Endothelial cell of umbilical vein (primary cell): ENCODE measurements around the gene NR3C1. TPM values are rescaled to one million over a fixed set of nuclear protein-coding genes. Genes with fewer than 3 reads are reported as not detected.

Source experiments
- BruUV-seq: library from RNA; stranded (reverse); fragments of 400-500 nt; replicated peaks from 2 replicates; lab custom pipeline; 2021; lab: Mats Ljungman, UMichigan
- CTCF ChIA-PET: fragments of 300-600, 350-600 bp; sonication (Branson Sonifier 250); formaldehyde crosslinking; loops from one replicate; lab custom pipeline; 2021; ENCODE audit warnings: antibody characterized with exemption, inconsistent platforms; lab: Charles Lee
- POLR2A ChIA-PET: fragments of 300-600, 350-600 bp; sonication (Branson Sonifier 250); formaldehyde crosslinking; loops from one replicate; lab custom pipeline; 2021; ENCODE audit warnings: antibody characterized with exemption, inconsistent platforms; lab: Charles Lee
- DNase-seq: peaks from one replicate; pipeline ENCODE4 v3.0.0-alpha.2; 2011; ENCODE audit warnings: low read depth, low spot score
- FAIRE-seq: peaks from 2 replicates; lab custom pipeline; 2011; peaks lifted over from hg19 to GRCh38; lab: Jason Lieb, UNC
- H2AFZ ChIP-seq: 2 replicates; pipeline ENCODE4 v1.6.0; 2012; ENCODE audit warnings: low read depth, low read length, control low read depth, inconsistent platforms
- H3K27ac ChIP-seq: 2 replicates; pipeline ENCODE4 v1.5.1; 2011; ENCODE audit warnings: low read depth, mild to moderate bottlenecking, control low read depth, low read length, moderate library complexity; ENCODE audit not compliant: insufficient read depth
- H3K27me3 ChIP-seq, 2 experiments: 2 replicates each; pipeline versions ENCODE4 v1.6.0 to v1.6.1; 2011; ENCODE audit warnings: low read length in 2 of 2, mixed read lengths in 1 of 2; ENCODE audit not compliant: control insufficient read depth in 2 of 2, insufficient read depth in 2 of 2
- H3K36me3 ChIP-seq, 2 experiments: 2 replicates in 1 of 2; 3 replicates in 1 of 2; pipeline ENCODE4 v1.5.1; 2011; ENCODE audit warnings: low read length in 2 of 2, mild to moderate bottlenecking in 1 of 2, moderate library complexity in 1 of 2; ENCODE audit not compliant: control insufficient read depth in 2 of 2, insufficient read depth in 2 of 2; ENCODE audit errors: extremely low read depth in 1 of 2
- H3K4me1 ChIP-seq: 3 replicates; pipeline ENCODE4 v1.5.1; 2011; ENCODE audit warnings: mild to moderate bottlenecking, low read length; ENCODE audit not compliant: control insufficient read depth, insufficient read depth; ENCODE audit errors: extremely low read depth
- H3K4me2 ChIP-seq: 2 replicates; pipeline ENCODE4 v1.6.1; 2011; ENCODE audit warnings: low read length, control low read depth, mixed read lengths; ENCODE audit not compliant: insufficient read depth
- H3K4me3 ChIP-seq, 3 experiments: fragments of 200-600 bp in 1 of 3; sonication (generic), shearing (Covaris generic) in 1 of 3; replicated peaks in 1 of 3; 2 replicates each; pipeline ENCODE4 v1.5.1; 2011 to 2016; ENCODE audit warnings: control low read depth in 3 of 3, low read length in 3 of 3, mild to moderate bottlenecking in 2 of 3, inconsistent platforms in 1 of 3, low read depth in 1 of 3, moderate library complexity in 1 of 3; ENCODE audit not compliant: insufficient read depth in 1 of 3
- H3K79me2 ChIP-seq: 2 replicates; pipeline ENCODE4 v1.6.0; 2012; ENCODE audit warnings: low read length, inconsistent platforms; ENCODE audit not compliant: control insufficient read depth, insufficient read depth
- H3K9ac ChIP-seq: replicated peaks from 2 replicates; pipeline ENCODE3; 2011; ENCODE audit warnings: low read length, control low read depth; ENCODE audit not compliant: insufficient read depth; ENCODE audit errors: extremely low read depth
- H3K9me1 ChIP-seq: replicated peaks from 3 replicates; pipeline ENCODE4 v1.6.0; 2011; ENCODE audit warnings: mild to moderate bottlenecking, low read length; ENCODE audit not compliant: control insufficient read depth, insufficient read depth; ENCODE audit errors: extremely low read depth
- H3K9me3 ChIP-seq: replicated peaks from 2 replicates; pipeline ENCODE4 v1.5.1; 2012; ENCODE audit warnings: low read length, inconsistent platforms; ENCODE audit not compliant: control insufficient read depth, insufficient read depth
- H4K20me1 ChIP-seq: replicated peaks from 2 replicates; pipeline ENCODE3; 2011; ENCODE audit warnings: mild to moderate bottlenecking, low read length; ENCODE audit not compliant: control insufficient read depth, insufficient read depth; ENCODE audit errors: extremely low read depth
- EZH2 ChIP-seq: IDR thresholded peaks from 2 replicates; pipeline ENCODE4 v1.6.1; 2012; ENCODE audit warnings: borderline replicate concordance, low read depth, mild to moderate bottlenecking, moderate library complexity, low read length, inconsistent platforms; ENCODE audit not compliant: severe bottlenecking
- FOS ChIP-seq: IDR thresholded peaks from 2 replicates; pipeline ENCODE4 v1.6.1; 2011; ENCODE audit warnings: mild to moderate bottlenecking, low read length, moderate library complexity, borderline replicate concordance; ENCODE audit not compliant: insufficient read depth
- GATA2 ChIP-seq: IDR thresholded peaks from 2 replicates; pipeline ENCODE4 v1.7.0; 2011; ENCODE audit warnings: low read depth, mild to moderate bottlenecking, moderate library complexity, mixed read lengths, low read length; ENCODE audit not compliant: insufficient read length, insufficient read depth
- JUN ChIP-seq: IDR thresholded peaks from 2 replicates; pipeline ENCODE4 v1.6.1; 2011; ENCODE audit warnings: borderline replicate concordance, low read depth; ENCODE audit not compliant: insufficient read length, insufficient read depth
- MYC ChIP-seq: IDR thresholded peaks from one replicate; pipeline ENCODE4 v1.6.1; 2011; ENCODE audit warnings: mild to moderate bottlenecking, low read depth, low read length
- POLR2A ChIP-seq: IDR thresholded peaks from 2 replicates; pipeline ENCODE4 v1.6.1; 2012; ENCODE audit warnings: low read depth, mild to moderate bottlenecking, control low read depth, low read length
- POLR2AphosphoS5 ChIP-seq: IDR thresholded peaks from 2 replicates; pipeline ENCODE4 v1.6.1; 2012; ENCODE audit warnings: low read depth, mild to moderate bottlenecking, control low read depth, low read length, moderate library complexity; ENCODE audit not compliant: insufficient read depth
- dilution Hi-C: fragments of 300-500 bp; cut with MboI; formaldehyde crosslinking; loops from one replicate; pipeline ENCODE4 v1.15.0; 2019; ENCODE audit warnings: low sequenced_read_pairs; ENCODE audit not compliant: extremely low pct_ligation_motif_present
- intact Hi-C: fragments of 100-400 bp; cut with micrococcal nuclease; formaldehyde crosslinking; loops from one replicate; pipeline ENCODE4 v1.10.0; 2022
- polyA plus RNA-seq, 4 experiments: library from polyadenylated mRNA; depleted of rRNA in 3 of 4; stranded (reverse) in 3 of 4; unstranded in 1 of 4; fragments of >200 nt; gene quantifications; 2 replicates each; pipeline versions ENCODE4 v1.2.1 to v1.2.3, GENCODE V29; 2011 to 2012; ENCODE audit warnings: missing spikeins in 1 of 4
- total RNA-seq: library from RNA; stranded (reverse); gene quantifications from 2 replicates; pipeline ENCODE4 v1.2.3, GENCODE V29; 2021
- TF ChIP-seq, protein P1 (sequence below), 2 donors: IDR thresholded peaks; 1 replicate in 1 of 2; 2 replicates in 1 of 2; pipeline ENCODE4 v1.5.1; 2011; ENCODE audit warnings: low read length in 2 of 2, mild to moderate bottlenecking in 2 of 2, moderate library complexity in 2 of 2, control low read depth in 1 of 2, inconsistent platforms in 1 of 2, low read depth in 1 of 2; ENCODE audit not compliant: insufficient read depth in 1 of 2; ENCODE audit errors: extremely low read depth in 1 of 2
- TF ChIP-seq, protein P2 (sequence below): IDR thresholded peaks from 2 replicates; pipeline ENCODE4 v1.6.1; 2011; ENCODE audit not compliant: insufficient read depth, insufficient read length

The NR3C1 gene
- total and polyA plus RNA-seq, 2 donors (not counting 3 experiments of a cell fraction or from before 2014, with no cell fraction given) = 4.1 to 17.0 TPM

DNA sequence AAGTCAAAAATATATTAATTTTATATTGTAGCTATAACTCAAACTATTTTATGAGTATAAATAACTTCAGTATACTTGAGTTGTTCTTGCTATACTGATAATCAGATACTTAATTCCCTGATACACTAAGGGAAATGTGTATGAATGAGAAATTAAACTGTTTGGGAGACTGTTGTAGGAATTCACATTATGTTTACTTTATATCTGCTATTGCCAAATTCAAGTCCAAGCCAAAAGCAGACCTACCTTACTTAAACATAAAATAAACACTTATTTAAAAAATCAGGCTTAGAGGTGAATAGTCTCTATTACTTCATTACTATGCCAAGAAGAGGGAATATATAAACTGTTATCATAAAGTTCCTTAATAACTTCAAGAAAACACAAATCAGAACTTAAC is 13.2 kb downstream of the NR3C1 start:
- Histone ChIP-seq H3K9ac (no peak overlapping the region), H3K4me2 (no peak overlapping the region)

More for the DNA sequence above, 13.2 kb downstream of the NR3C1 start:
- Histone ChIP-seq H3K27me3 (no peaks in the 10 kb centered on the region), H3K4me1 (no peaks in the 10 kb centered on the region), H3K4me3 (no peak overlapping the region), H2AFZ (no peak overlapping the region), H3K79me2 (peaks cover 61% of the 10 kb centered on the region), H3K27ac (no peak overlapping the region), H3K9me3 (no peaks in the 10 kb centered on the region), H3K36me3 (no peaks in the 10 kb centered on the region), H4K20me1 (peaks cover 5% of the 10 kb centered on the region), H3K9me1 (no peaks in the 10 kb centered on the region)
- ChIA-PET CTCF (interaction anchor here (1.2 to 1.4 kb wide), 2 partner anchors 10 to 388 kb away, joined by 3 to 4 read pairs; no protein-coding TSS in a partner anchor), POLR2A (no interaction called here)
- intact Hi-C loops (no loop called here), dilution Hi-C loops (loop anchor here (25.0 kb wide), 1 partner anchor 178 kb away; no protein-coding TSS in a partner anchor)
- TF ChIP-seq GATA2 (no peak), JUN (no peak), POLR2A (no peak), EZH2 (no peak), MYC (no peak), POLR2AphosphoS5 (no peak), FOS (no peak)
- TF ChIP-seq, protein P1, sequence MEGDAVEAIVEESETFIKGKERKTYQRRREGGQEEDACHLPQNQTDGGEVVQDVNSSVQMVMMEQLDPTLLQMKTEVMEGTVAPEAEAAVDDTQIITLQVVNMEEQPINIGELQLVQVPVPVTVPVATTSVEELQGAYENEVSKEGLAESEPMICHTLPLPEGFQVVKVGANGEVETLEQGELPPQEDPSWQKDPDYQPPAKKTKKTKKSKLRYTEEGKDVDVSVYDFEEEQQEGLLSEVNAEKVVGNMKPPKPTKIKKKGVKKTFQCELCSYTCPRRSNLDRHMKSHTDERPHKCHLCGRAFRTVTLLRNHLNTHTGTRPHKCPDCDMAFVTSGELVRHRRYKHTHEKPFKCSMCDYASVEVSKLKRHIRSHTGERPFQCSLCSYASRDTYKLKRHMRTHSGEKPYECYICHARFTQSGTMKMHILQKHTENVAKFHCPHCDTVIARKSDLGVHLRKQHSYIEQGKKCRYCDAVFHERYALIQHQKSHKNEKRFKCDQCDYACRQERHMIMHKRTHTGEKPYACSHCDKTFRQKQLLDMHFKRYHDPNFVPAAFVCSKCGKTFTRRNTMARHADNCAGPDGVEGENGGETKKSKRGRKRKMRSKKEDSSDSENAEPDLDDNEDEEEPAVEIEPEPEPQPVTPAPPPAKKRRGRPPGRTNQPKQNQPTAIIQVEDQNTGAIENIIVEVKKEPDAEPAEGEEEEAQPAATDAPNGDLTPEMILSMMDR (IDR thresholded peaks at IDR 0.05; ENCODE audit: extremely low read depth in 1 of 2, insufficient read depth in 1 of 2, low read depth in 1 of 2, low read length in 2 of 2) = no peak
- TF ChIP-seq, protein P2, sequence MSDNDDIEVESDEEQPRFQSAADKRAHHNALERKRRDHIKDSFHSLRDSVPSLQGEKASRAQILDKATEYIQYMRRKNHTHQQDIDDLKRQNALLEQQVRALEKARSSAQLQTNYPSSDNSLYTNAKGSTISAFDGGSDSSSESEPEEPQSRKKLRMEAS = no peak
- FAIRE-seq (no peak), DNase-seq (no peak)
- no TSS peak for BruUV-seq
